ENCODE data around the gene YEATS2.
"Not testable (repeated sequence)": the region's sequence is repeated elsewhere in the genome, so short reads cannot be mapped to it uniquely, and the experiment has no call there.

The YEATS2 gene

GRCh38 chr3:183697610-183698317 is at the start of gene YEATS2:
TSS of gene YEATS2 (plus strand) at chr3:183697797. CDS start at chr3:183715163, 17,366 bp downstream.
- DNase-seq (ENCODE audit: low spot score): peak; percentile 69

GRCh38 chr3:183650554-183650953 is 47.0 kb upstream of the YEATS2 start:
- no peak for DNase-seq (ENCODE audit: low spot score)

- DNase-seq (ENCODE audit: low spot score): no peak
These were observed 44.2 kb upstream of the YEATS2 start for GRCh38 chr3:183653209-183654064.

GRCh38 chr3:183654727-183655126 is 42.9 kb upstream of the YEATS2 start:
- no peak for DNase-seq (ENCODE audit: low spot score)

- no peak for DNase-seq (ENCODE audit: low spot score)
These were observed 35.5 kb upstream of the YEATS2 start for GRCh38 chr3:183662099-183662498.

- no peak for DNase-seq (ENCODE audit: low spot score)
These were observed 32.6 kb upstream of the YEATS2 start for GRCh38 chr3:183664913-183665381.

- no peak for DNase-seq (ENCODE audit: low spot score)
These were observed 17.5 kb upstream of the YEATS2 start for GRCh38 chr3:183680061-183680460.

GRCh38 chr3:183687705-183688104 is 9.9 kb upstream of the YEATS2 start:
- DNase-seq (ENCODE audit: low spot score): no peak

DNA sequence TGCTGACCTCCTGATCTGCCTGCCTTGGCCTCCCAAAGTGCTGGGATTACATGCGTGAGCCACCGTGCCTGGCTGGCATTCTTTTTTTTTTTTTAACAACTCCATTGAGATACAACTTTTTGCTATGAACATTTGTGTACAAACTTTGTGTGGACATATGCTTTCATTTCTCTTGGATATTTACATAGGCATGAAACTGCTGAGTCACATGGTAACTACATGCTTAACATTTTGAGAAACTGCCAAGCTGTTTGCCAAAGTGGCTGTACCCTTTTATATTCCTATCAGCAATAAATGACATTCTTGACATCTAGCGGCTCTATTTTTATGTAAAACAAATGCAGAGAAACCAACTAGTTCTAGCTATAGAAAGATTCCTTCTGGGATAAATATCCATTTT is 8.7 kb upstream of the YEATS2 start:
- no peak for DNase-seq (ENCODE audit: low spot score)

GRCh38 chr3:183689621-183690020 is 8.0 kb upstream of the YEATS2 start:
- not testable (repeated sequence) for DNase-seq (ENCODE audit: low spot score)

DNA sequence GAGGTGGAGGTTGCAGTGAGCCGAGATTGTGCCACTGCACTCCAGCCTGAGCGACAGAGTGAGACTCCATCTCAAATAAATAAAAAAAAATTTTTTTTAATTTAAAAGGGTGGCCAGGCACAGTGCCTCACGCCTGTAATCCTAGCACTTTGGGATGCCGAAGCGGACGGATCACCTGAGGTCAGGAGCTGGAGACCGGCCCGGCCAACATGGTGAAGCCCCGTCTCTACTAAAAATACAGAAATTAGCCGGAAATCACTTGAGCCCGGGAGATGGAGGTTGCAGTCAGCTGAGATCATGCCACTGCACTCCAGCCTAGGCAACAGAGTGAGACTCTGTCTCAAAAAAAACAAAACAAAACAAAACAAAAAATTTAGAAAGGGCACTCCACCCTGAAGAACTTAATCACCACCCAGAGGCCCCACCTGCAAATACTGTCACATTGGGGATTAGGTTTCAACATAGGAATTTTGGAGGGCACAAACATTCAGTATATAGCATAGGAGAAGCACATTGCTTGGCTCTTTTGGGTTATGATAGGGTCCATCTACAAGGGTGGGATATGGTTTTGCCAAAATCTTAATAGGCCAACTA is 7.1 kb upstream of the YEATS2 start:
- DNase-seq (ENCODE audit: low spot score): no peak

GRCh38 chr3:183692436-183692835 is 5.2 kb upstream of the YEATS2 start:
- DNase-seq (ENCODE audit: low spot score): no peak

GRCh38 chr3:183695569-183696364 is 1.8 kb upstream of the YEATS2 start:
- DNase-seq (ENCODE audit: low spot score): no peak

DNA sequence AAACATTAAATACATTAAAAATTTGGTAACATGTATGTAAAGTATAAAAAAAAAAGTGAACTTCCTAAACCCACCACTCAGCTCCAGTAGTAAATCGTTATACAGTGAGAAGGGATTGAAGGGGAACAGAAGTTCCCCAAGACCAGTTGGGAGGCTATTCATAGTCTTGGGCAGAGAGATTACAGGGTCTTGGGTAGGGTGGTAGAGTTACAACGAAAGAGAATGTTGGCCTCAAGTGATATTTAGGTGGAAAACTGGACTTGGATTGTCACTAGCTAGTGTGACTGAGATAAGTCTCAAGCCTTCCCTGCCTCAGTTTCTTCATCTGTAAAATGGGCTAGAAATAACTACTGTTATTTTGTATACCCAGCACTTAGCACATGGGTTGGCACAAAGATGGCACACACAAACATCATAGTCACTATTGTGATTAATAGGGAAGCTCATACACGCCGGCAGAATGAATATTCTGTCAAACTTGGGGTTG is 431 bp upstream of the YEATS2 start:
- DNase-seq (ENCODE audit: low spot score): no peak

- peak; percentile 5 for DNase-seq (ENCODE audit: low spot score)
These were observed 738 bp downstream of the YEATS2 start for GRCh38 chr3:183698318-183698751.

- DNase-seq (ENCODE audit: low spot score): peak; percentile 12
These were observed 1.2 kb downstream of the YEATS2 start for GRCh38 chr3:183698756-183699155.

GRCh38 chr3:183699238-183699947 is 1.8 kb downstream of the YEATS2 start:
- no peak for DNase-seq (ENCODE audit: low spot score)

GRCh38 chr3:183701744-183702143 is 4.1 kb downstream of the YEATS2 start:
- DNase-seq (ENCODE audit: low spot score): no peak

DNA sequence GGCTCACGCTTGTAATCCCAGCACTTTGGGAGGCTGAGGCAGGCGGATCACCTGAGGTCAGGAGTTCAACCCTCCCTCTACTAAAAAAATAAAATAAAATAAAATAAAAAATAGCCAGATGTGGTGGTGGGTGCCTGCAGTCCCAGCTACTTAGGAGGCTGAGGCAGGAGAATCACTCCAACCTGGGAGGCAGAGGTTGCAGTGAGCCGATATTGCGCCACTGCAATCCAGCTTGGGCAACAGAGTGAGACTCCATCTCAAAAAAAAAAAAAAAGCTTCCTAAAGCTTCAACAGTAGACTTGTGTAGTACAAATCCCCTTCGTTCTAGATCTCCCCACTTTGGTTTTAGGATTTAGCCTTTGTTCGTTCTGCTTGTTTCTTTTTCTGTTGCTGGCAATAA is 6.3 kb downstream of the YEATS2 start:
- not testable (repeated sequence) for DNase-seq (ENCODE audit: low spot score)

GRCh38 chr3:183710231-183710630 is 12.6 kb downstream of the YEATS2 start:
- no peak for DNase-seq (ENCODE audit: low spot score)

DNA sequence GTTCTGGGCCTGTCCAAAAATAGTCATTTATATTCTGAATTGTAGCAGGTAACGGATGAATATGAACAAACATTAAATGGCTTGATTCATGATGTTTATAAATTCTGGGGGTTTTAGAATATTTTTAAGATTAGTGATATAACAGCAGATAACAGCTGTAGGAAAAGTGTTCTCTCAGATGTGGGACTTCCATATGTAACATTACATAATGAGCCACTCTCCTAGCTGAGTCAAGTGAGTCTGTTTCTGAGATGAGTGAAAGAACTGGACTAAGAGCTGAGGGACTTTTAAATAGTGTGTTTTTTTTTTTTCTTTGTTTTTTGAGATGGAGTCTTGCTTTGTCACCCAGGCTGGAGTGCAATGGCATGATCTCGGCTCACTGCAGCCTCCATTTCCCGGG is 13.9 kb downstream of the YEATS2 start:
- DNase-seq (ENCODE audit: low spot score): no peak
